GM06990 (cell line): ENCODE measurements around the gene PFN3.

ENCODE experiments used
- DNase-seq: peaks from one replicate; pipeline ENCODE4 v3.0.0-alpha.2; 2011; ENCODE audit not compliant: insufficient read length; ENCODE audit errors: extremely low read depth
- H3K27me3 ChIP-seq: replicated peaks from 2 replicates; pipeline ENCODE4 v1.6.0; 2011; ENCODE audit warnings: low read length; ENCODE audit not compliant: control insufficient read depth, insufficient read depth
- H3K36me3 ChIP-seq: 2 replicates; pipeline ENCODE4 v1.5.1; 2011; ENCODE audit warnings: low read length; ENCODE audit not compliant: control insufficient read depth, insufficient read depth
- H3K4me3 ChIP-seq: replicated peaks from 2 replicates; pipeline ENCODE4 v1.5.1; 2011; ENCODE audit warnings: low read depth, mild to moderate bottlenecking, control low read depth, low read length
- CTCF ChIP-seq: IDR thresholded peaks from 2 replicates; pipeline ENCODE4 v1.5.1; 2011; ENCODE audit warnings: low read length, control low read depth, mild to moderate bottlenecking, inconsistent platforms; ENCODE audit not compliant: insufficient read depth, poor library complexity, severe bottlenecking

The PFN3 gene

GRCh38 chr5:177414481-177414880 lies 14.0 kb upstream of the PFN3 start:
- TF ChIP-seq CTCF = no peak
- no peak for DNase-seq
- Histone ChIP-seq H3K27me3 (no peaks in the 10 kb centered on the region), H3K36me3 (no peaks in the 10 kb centered on the region), H3K4me3 (no peak overlapping the region)

DNA sequence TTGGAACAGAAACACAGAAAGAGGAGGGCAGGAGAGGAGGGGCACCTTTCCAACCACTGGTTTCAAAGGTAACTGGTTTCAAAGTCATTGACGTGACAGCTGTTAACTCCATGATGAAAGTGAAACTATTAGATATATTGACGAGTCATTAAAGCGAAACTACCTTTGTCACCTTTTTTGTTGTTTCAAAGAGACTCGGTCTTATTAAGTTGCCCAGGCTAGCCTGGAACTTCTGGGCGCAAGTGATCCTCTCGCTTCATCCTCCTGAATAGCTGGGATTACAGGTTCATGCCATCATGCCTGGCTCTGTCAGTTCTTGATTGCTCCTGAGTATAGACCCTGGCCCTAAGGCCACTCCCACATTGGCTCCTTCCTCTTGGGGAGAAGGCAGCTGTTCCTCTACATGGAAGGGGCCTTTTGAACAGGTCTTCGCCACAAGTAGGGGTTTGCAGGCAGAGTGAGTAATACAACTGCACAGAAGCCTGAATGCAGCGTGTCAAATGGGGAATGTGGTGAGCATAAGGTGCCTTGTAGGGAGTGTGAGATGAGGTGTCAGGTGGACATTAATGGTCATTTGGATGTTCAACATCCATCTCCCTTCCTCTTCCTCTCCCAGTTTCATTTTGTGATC lies 12.3 kb upstream of the PFN3 start:
- DNase-seq = peak; percentile 75
- no peaks in the 10 kb centered on the region for H3K36me3 ChIP-seq
- no peaks in the 10 kb centered on the region for H3K27me3 ChIP-seq
- no peak for TF ChIP-seq CTCF
- H3K4me3 ChIP-seq = no peak overlapping the region; the same call in 1 of the 2 replicates

GRCh38 chr5:177410575-177410974 lies 10.1 kb upstream of the PFN3 start:
- no peaks in the 10 kb centered on the region for H3K27me3 ChIP-seq
- no peak for TF ChIP-seq CTCF
- DNase-seq = no peak
- H3K4me3 ChIP-seq = no peak overlapping the region
- no peaks in the 10 kb centered on the region for H3K36me3 ChIP-seq

DNA sequence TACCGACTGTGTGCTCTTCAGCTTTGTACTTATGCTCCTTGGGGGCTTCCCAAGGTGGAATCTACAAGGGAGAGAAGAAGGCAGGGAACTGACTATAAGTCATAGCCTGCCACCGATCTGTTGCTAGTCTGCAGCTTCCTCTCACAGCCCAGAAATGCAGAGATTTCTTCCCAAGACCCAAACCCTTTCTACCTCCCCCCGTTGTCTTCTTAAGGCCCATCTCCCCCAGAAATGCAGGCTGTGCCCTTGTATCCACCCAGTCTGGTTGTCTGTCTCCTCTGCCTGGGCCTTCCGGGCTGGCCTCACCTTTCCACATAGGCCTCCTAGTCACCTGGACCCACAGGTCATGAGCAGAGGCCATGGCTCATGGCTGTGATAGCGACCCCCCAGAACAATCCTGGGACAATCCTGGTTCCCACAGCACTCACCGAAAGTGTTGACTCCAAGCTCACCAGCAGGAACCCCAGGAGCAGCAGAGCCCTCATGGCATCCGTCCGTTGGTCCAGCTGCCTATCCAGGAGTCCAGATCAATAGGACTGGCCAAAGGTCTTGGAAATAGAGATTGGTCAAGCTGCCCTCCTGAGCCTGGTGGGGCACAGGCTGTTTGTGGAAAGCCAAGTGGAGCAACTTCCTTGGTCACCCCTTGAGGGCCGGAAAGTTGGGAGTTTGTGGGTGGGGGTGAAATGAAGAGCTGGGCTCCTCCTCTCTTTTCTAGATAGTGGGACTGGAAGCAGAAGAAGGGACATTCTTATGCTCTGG lies 8.8 kb upstream of the PFN3 start, which contains the start of gene F12:
Gene F12 (minus strand): TSS at position 522 of the 759 bp plus-strand sequence. CDS start 37 bp downstream, at position 485.
- H3K36me3 ChIP-seq = no peaks in the 10 kb centered on the region
- no peak within 1 kb of the TSS for H3K4me3 ChIP-seq
- DNase-seq = no peak
- no peaks in the 10 kb centered on the region for H3K27me3 ChIP-seq
- TF ChIP-seq CTCF = no peak

GRCh38 chr5:177405805-177406204 lies 5.3 kb upstream of the PFN3 start:
- no peak for TF ChIP-seq CTCF
- DNase-seq = no peak

DNA sequence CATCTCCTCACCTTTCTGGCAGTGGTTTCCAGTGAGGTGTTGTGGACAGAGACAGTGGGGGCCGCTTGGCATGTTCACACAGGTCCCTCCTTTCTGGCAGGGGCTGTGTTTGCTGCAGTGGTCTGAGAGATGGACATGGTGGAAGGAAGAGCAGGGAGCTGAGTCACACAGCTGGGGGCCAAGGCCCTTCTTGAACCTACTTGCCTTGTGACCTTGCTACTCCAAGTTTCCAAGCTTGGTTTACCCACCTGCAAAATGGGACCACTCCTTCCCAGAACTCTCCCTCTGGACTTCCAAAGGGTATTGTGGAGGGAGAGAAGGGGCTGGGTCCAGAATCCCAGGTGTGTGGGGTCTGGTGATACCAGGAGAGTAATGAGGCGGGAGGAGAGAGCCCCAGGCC lies 4.9 kb upstream of the PFN3 start:
- no peak for TF ChIP-seq CTCF
- no peaks in the 10 kb centered on the region for H3K36me3 ChIP-seq
- no peak overlapping the region for H3K4me3 ChIP-seq
- DNase-seq = no peak
- no peaks in the 10 kb centered on the region for H3K27me3 ChIP-seq

More at GRCh38 chr5:177405805-177406204, 5.3 kb upstream of the PFN3 start:
- Histone ChIP-seq H3K27me3 (no peaks in the 10 kb centered on the region), H3K36me3 (no peaks in the 10 kb centered on the region), H3K4me3 (no peak overlapping the region)
